Stimulated activated CD8-positive, alpha-beta memory T cell treated with anti-CD3 and anti-CD28 coated beads, Interleukin-12 subunit alpha, Interleukin-12 subunit beta, amount 100 ng/mL, for 24 hours (primary cell): ENCODE results near the gene PRMT7.

Experiments used
- DNase-seq: peaks from one replicate; pipeline ENCODE4 v3.0.0-alpha.2; 2020; ENCODE audit errors: extremely low read depth

Gene PRMT7

DNA sequence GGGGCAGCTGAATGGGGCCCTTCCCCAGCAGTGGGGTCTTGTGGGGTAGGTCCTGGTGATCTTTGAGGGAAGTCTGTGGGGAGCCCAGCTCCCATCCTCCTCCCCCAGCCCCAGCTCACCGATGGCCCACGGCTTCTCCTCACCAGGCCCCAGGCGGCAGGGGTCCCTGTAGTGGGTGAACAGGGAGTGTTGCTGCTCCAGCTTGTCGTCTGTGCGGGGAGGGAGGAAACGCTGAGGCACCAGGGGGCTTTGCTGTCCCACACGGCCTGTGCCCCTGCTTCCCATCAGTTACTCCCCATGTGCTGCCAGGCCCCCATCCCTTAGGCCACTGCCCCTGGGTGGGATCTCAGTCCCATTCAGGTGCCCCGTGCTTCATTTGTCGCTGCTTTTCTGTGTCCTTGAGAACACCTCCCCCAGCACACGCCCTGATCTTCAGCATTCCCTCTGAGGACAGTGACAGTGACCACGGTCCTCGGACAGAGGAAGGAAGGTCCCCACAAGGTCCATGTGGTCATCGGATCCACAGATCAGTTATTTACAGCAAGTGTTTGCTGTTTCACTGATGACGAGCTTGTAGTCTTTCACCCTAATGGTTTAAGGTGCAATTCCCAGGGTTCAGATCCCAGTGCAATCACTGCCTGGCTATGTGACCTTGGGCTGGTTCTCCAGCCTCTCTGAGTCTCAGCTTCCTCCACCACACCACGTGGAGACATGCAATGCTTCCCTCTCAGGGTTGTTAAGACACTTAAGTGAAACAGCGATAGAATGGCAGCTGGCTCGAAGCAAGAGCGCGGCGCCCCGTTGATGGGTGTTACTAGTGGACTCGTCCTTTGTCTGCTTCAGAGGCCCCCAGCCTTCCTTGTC, 53.1 kb downstream of the PRMT7 start:
- no peak for DNase-seq

DNA sequence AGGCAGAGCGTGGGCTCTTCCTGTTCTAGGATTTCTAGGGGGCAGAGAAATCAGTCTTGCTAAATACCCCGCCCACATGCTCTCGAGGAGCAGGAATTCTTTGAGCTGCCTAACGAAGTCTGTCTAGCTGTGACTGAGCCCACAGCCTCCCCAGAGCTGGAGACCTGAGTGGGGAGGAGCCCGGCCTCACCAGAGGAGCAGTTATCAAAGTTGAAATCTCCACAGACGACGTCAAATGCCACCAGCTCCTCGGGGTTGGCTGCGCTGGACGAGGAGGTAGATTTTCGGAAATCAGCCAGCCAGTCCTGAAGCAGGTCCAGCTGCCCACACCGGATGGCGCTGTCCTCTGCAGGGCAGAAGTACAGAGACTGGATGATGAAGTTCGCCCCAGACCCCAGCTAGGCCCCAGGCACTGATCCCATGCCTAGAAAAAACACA, 53.8 kb downstream of the PRMT7 start:
- DNase-seq: no peak

DNA sequence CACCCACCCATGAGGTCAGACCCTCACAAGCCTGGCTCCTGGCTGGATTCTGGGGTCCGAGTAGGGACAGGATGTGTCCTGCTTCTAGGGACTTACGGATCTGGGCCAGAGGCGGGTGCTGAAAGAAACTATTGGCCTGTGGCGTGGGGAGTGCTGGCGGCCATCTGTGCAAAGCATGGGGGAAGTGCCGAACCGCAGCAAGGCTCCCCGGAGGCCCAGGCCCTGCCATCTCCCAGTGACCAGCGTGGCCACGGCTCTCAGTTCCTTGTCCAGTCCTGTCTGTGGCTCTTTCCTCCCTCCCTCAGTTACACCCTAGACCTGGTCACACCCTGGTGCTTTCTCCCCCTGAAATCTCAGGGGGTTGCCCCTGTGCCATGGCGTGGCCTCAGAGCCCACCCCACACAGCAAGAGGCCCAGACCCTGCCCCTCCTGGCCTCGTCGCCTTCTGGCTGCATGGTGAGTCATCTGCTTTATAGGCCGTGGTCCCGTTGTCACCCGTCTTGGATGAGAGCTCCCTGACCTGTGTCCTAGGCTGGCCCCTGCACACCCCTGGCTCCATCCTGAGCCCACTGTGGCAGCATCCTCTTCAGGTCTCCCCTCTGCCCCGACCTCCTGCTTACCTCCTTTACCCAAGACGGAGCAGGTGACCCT, 54.5 kb downstream of the PRMT7 start:
- DNase-seq: no peak

DNA sequence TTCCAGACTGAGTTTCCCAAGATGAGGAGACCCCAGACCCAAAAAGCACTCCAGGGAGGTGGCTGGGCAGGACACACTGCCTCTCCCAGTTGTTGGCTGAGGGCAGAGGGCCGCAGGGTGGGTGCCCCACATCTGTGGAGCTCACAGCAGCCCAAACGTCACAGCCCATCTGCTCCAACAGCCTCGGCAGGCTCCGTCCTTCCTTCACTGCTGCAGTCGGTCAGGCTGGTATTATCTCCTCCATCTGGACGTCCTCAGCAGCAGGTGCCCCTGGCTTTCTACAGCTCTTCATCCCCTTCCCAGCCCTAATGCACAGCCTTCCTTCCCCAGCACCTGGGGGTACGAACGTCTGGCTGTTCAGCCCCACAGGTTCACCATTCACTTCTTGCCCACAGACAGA, 55.2 kb downstream of the PRMT7 start:
- no peak for DNase-seq

- DNase-seq: no peak
Measured at GRCh38 chr16:68367030-68367429, 56.2 kb downstream of the PRMT7 start.

DNA sequence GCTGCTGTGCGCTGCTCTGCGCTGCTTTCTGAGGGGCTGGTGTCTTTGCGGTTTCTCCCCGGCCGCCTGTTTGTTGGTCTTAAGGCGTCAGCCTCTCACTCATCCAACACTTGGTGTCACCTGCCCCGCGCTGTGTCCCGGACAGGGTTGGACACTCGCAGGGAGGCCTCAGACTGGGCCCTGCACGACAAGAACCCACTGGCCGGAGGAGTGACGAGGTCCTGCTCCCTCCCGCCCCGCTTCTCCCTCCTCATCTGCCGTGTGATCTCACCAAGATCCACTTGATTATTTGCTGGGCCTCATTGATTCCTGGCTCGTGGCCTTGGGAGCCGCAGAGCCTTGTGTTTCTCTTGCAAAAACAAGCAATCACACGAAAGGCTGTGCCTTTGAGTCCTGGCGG, 56.6 kb downstream of the PRMT7 start:
- DNase-seq: no peak

GRCh38 chr16:68367891-68368290, 57.1 kb downstream of the PRMT7 start:
- no peak for DNase-seq

GRCh38 chr16:68368301-68368888, 57.6 kb downstream of the PRMT7 start:
- DNase-seq: no peak

DNA sequence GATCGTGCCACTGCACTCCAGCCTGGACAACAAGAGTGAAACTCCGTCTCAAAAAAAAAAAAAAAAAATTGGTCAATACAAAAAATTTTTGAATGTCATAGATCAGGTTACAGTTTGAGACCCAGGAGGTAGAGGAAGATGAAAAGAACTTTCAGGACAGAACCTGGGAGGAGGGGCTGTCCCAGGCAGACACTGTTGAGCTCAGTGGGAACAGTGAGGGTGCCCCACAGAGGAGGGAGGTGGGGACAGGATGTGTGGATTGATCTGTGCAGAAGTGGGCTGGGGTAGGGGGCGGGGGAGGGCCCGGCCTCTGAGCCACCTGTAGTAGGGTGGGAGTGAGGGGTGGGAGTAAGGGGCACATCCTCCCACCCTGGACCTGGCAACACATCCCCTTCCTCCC, 58.3 kb downstream of the PRMT7 start:
- no peak for DNase-seq

DNA sequence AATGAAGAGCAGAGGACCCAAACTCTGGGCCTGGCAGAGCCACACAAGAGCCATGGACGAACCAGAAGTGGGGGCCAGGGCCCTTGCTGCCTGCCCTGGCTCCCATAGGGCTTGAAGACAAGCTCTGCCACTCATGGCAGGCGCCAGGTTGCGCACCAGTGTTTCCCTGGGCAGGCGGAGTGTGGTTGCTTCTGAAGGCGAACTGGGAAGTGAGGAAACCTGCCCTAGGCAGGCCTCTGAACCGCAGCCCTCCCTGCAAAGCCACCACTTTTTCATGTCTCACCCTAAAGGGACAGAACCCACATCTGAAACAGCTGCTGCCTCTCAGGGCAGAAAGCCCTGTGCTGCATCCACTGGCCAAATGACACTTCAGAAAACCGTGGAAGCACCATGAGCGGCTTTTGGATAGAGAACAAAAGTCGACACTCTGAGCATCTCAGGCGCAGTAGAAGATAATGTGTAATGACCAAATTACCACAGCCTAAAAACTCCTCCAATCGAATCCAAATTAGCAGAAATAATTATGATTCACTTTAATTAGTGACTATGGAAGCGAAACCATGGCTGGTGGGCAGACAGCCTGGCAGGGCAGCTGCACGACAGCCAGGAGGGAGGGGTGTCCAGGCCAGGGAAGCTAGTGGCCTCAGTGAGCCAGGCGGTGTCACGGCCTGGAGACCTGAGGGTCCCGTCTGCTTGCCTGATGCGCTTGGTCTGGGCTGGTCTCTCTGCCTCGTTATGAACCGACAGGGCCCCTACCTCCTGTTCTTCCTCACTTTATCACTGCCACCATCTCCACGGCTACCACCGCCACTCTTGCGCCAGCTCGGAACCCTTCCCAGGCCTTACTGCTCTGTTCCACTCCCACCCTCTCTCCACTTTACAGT, 59.1 kb downstream of the PRMT7 start:
- DNase-seq: no peak

- no peak for DNase-seq
Measured at GRCh38 chr16:68370581-68371275, 59.9 kb downstream of the PRMT7 start.

GRCh38 chr16:68371276-68371651, 60.4 kb downstream of the PRMT7 start:
- DNase-seq: no peak

GRCh38 chr16:68371706-68372380, 61.0 kb downstream of the PRMT7 start:
- no peak for DNase-seq

DNA sequence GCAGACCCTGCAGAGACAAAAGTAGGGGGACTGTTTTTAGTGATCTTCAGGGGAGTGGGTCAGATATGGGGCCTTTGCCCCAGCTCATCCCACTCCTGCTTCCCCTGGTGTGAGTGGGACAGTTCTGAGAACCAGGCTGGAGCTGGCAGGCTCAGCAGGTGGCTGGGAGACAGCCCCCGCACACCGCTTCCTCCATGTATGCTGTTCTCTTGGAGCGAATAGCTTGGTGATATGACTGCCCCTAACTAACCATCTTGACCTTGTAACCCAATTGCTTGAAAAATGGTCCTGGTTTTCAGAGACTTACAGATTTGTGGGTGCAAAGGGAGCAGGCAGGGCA, 61.5 kb downstream of the PRMT7 start:
- DNase-seq: no peak

- DNase-seq: no peak
Measured at GRCh38 chr16:68372806-68373205, 62.0 kb downstream of the PRMT7 start.

GRCh38 chr16:68373528-68374245, 62.9 kb downstream of the PRMT7 start:
- no peak for DNase-seq

DNA sequence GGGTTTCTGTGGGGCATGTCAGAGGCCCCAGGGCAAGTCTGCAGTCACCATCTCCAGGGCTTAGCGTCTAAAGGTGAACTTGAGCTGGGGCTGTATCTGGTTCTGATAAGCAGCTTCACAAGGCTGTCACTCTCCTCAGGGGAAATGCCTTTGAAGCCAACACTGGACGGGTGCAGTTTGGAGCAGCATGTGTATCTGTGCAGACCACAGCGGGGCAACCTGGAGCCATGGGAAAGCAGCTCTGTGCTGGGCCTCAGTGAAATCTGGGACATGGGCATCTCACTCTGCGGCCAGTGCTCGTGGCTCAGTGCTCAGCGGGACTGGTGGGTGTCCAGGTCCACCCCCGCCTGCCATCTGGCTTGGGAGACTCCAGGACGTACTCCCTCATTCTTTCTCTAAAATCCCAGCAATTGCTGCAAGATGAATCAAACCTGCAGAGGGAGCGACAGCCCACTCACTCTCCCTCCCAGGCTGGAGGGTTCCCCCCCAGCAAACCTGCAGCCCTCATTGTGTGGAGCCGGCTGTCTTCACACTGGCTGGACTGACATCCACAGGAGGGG, 63.5 kb downstream of the PRMT7 start:
- DNase-seq: no peak

DNA sequence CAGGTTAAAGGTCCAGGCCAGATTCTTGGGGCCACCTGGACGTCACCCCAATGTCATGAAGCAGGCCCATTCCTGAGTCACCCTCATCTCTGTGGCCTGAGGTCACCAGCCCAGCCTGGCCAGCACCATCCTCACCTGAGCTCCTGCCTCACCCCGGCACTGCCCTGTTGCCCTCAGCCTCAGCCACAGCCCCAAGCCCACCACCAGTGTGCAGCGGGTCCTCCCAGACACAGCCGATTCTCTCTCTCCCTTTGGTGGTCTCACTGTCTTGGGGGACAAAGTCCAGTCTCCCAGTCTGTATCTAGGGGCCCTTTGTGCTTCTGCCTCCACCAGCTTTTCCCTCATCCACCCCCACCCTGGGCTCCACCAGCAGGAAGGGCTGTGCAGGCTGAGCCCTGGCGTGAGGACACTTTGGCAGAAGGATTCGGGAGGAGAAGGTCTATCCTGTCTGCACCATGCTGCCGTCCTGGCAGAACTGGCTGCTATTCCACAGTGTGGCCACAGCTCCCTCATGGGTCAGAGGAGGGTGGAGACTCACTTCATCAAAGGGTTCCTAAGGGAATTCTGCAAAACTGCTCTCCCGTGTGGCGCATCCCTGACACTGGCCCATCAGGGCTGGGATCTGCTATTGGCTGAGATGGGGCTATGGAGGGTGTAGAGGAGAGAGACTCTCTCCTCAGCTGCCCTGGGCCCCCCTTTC, 64.3 kb downstream of the PRMT7 start:
- DNase-seq: no peak

- no peak for DNase-seq
Measured at GRCh38 chr16:68375801-68376536, 65.2 kb downstream of the PRMT7 start.
